IMR-90 (cell line): ENCODE data around the gene BCO2. TPM values are rescaled to one million over a fixed set of nuclear protein-coding genes. Genes with fewer than 3 reads are reported as not detected.

Source experiments
- ATAC-seq: fragments of 200-7000 bp; cut with Tn5 transposase; 2 replicates; pipeline ENCODE4 v1.9.1; 2020; ENCODE audit warnings: low read depth, mild to moderate bottlenecking, moderate library complexity
- BruUV-seq: library from RNA; stranded (reverse); fragments of 400-500 nt; replicated peaks from 2 replicates; lab custom pipeline; 2021; lab: Mats Ljungman, UMichigan
- CTCF ChIA-PET: fragments of 300-600 bp; formaldehyde crosslinking; extraction: SDS; loops from one replicate; lab custom pipeline; 2021; ENCODE audit warnings: antibody characterized with exemption; lab: Yijun Ruan, JAX
- POLR2A ChIA-PET: fragments of 300-600 bp; sonication (Branson Sonifier 250); formaldehyde crosslinking; loops from one replicate; lab custom pipeline; 2022; ENCODE audit warnings: antibody characterized with exemption; ENCODE audit not compliant: unreplicated experiment; lab: Charles Lee
- DNase-seq: peaks from one replicate; pipeline ENCODE4 v3.0.0; 2013
- H2AFZ ChIP-seq: replicated peaks from 2 replicates; pipeline ENCODE3; 2013; ENCODE audit warnings: low read length, mild to moderate bottlenecking; ENCODE audit not compliant: poor library complexity
- H2AK5ac ChIP-seq: 2 replicates; pipeline ENCODE4 v1.6.1; 2013; ENCODE audit warnings: low read depth, low read length, inconsistent platforms
- H2AK9ac ChIP-seq: replicated peaks from 2 replicates; pipeline ENCODE3; 2013; ENCODE audit warnings: mild to moderate bottlenecking, low read depth, low read length, moderate library complexity; ENCODE audit not compliant: poor library complexity
- H2BK120ac ChIP-seq: 2 replicates; pipeline ENCODE4 v1.6.1; 2013; ENCODE audit warnings: low read depth, low read length, inconsistent platforms
- H2BK15ac ChIP-seq: 3 replicates; pipeline ENCODE4 v1.6.1; 2013; ENCODE audit warnings: low read depth, low read length, inconsistent platforms
- H2BK20ac ChIP-seq: 2 replicates; pipeline ENCODE4 v1.6.1; 2013; ENCODE audit warnings: low read depth, mild to moderate bottlenecking, inconsistent platforms, low read length, moderate library complexity
- H2BK5ac ChIP-seq: 2 replicates; pipeline ENCODE4 v1.6.1; 2013; ENCODE audit warnings: mild to moderate bottlenecking, low read depth, low read length, inconsistent platforms; ENCODE audit not compliant: poor library complexity, severe bottlenecking
- H3K14ac ChIP-seq: replicated peaks from 2 replicates; pipeline ENCODE4 v1.6.1; 2013; ENCODE audit warnings: low read depth, low read length, inconsistent platforms
- H3K18ac ChIP-seq: 2 replicates; pipeline ENCODE4 v1.6.1; 2013; ENCODE audit warnings: low read depth, low read length, control low read depth
- H3K23ac ChIP-seq: 2 replicates; pipeline ENCODE4 v1.6.1; 2013; ENCODE audit warnings: low read depth, low read length, inconsistent platforms
- H3K27ac ChIP-seq: 2 replicates; pipeline ENCODE4 v1.5.1; 2013; ENCODE audit warnings: mild to moderate bottlenecking, control low read depth, low read length; ENCODE audit not compliant: insufficient read depth
- H3K27me3 ChIP-seq: 2 replicates; pipeline ENCODE4 v1.6.1; 2013; ENCODE audit warnings: low read length; ENCODE audit not compliant: control insufficient read depth, insufficient read depth
- H3K36me3 ChIP-seq: 2 replicates; pipeline ENCODE4 v1.6.1; 2013; ENCODE audit warnings: low read length, mixed read lengths; ENCODE audit not compliant: control insufficient read depth, insufficient read depth
- H3K4ac ChIP-seq: 2 replicates; pipeline ENCODE4 v1.6.1; 2013; ENCODE audit warnings: low read depth, low read length, inconsistent platforms
- H3K4me1 ChIP-seq: 2 replicates; pipeline ENCODE4 v1.6.1; 2013; ENCODE audit warnings: low read length, mixed read lengths; ENCODE audit not compliant: control insufficient read depth, insufficient read depth
- H3K4me2 ChIP-seq: 2 replicates; pipeline ENCODE4 v1.6.1; 2013; ENCODE audit warnings: low read depth, mild to moderate bottlenecking, control low read depth, low read length, moderate library complexity
- H3K4me3 ChIP-seq: 2 replicates; pipeline ENCODE4 v1.5.1; 2013; ENCODE audit warnings: low read depth, mild to moderate bottlenecking, control low read depth, low read length, moderate library complexity; ENCODE audit not compliant: insufficient read depth
- H3K56ac ChIP-seq: 2 replicates; pipeline ENCODE4 v1.6.1; 2013; ENCODE audit warnings: low read length, inconsistent platforms; ENCODE audit not compliant: insufficient read depth; ENCODE audit errors: extremely low read depth
- H3K79me1 ChIP-seq, 2 experiments: 2 replicates each; pipeline ENCODE4 v1.6.1; 2013; ENCODE audit warnings: low read length in 2 of 2, inconsistent platforms in 1 of 2, low read depth in 1 of 2
- H3K9ac ChIP-seq: 2 replicates; pipeline ENCODE4 v1.6.1; 2013; ENCODE audit warnings: low read depth, low read length, control low read depth
- H3K9me1 ChIP-seq: 2 replicates; pipeline ENCODE4 v1.6.1; 2013; ENCODE audit warnings: low read length, inconsistent platforms; ENCODE audit not compliant: insufficient read depth
- H3K9me3 ChIP-seq: 2 replicates; pipeline ENCODE4 v1.6.1; 2013; ENCODE audit warnings: low read length; ENCODE audit not compliant: control insufficient read depth, insufficient read depth
- H4K20me1 ChIP-seq: 2 replicates; pipeline ENCODE4 v1.6.1; 2013; ENCODE audit warnings: low read length, inconsistent platforms; ENCODE audit not compliant: insufficient read depth
- H4K5ac ChIP-seq: 2 replicates; pipeline ENCODE4 v1.6.1; 2013; ENCODE audit warnings: mild to moderate bottlenecking, low read depth, low read length, control low read depth
- H4K8ac ChIP-seq, 2 experiments: 2 replicates each; pipeline ENCODE4 v1.6.1; 2013; ENCODE audit warnings: low read depth in 2 of 2, low read length in 2 of 2, control low read depth in 1 of 2, inconsistent platforms in 1 of 2
- H4K91ac ChIP-seq: 2 replicates; pipeline ENCODE4 v1.6.1; 2013; ENCODE audit warnings: low read depth, low read length, inconsistent platforms; ENCODE audit not compliant: insufficient read depth
- CEBPB ChIP-seq: IDR thresholded peaks from 2 replicates; pipeline ENCODE4 v1.6.1; 2012; ENCODE audit warnings: low read depth, low read length, improper control_type of control experiment
- FOS ChIP-seq: fragments of 150-350 bp; IDR thresholded peaks from 2 replicates; pipeline ENCODE4 v1.6.1; 2016; ENCODE audit warnings: low read depth, low read length
- WGBS, 2 experiments: methylation state at CpG; one replicate each; pipeline versions ENCODE4 v1.1.5 to v1.1.7; 2013; ENCODE audit warnings: missing lambda C conversion rate in 2 of 2; ENCODE audit not compliant: insufficient read length in 1 of 2; ENCODE audit errors: extremely low coverage in 2 of 2; 5-methylcytosine and 5-hydroxymethylcytosine counted together
- dilution Hi-C: fragments of 300-500 bp; cut with HindIII; formaldehyde crosslinking; loops from one replicate; pipeline ENCODE4 v1.14.3; 2018; ENCODE audit warnings: low sequenced_read_pairs; ENCODE audit not compliant: unreplicated experiment
- in situ Hi-C: fragments of 300-500 bp; cut with MboI; formaldehyde crosslinking; loops from 3 replicates; pipeline ENCODE4 v1.14.3; 2019; ENCODE audit warnings: low sequenced_read_pairs, inconsistent platforms, mixed read lengths
- intact Hi-C: fragments of 100-400 bp; cut with micrococcal nuclease; formaldehyde crosslinking; loops from 2 replicates; pipeline ENCODE4 v1.10.0; 2022
- polyA plus RNA-seq, 3 experiments: library from polyadenylated mRNA; depleted of rRNA; stranded (reverse); fragments of >200 nt; gene quantifications; 2 replicates each; pipeline ENCODE4 v1.2.3, GENCODE V29; 2012; ENCODE audit warnings: low replicate concordance in 1 of 3
- total RNA-seq: library from RNA; depleted of rRNA; stranded (reverse); fragments of >200 nt; gene quantifications from 2 replicates; pipeline ENCODE4 v1.2.3, GENCODE V29; 2012

The BCO2 gene
- total and polyA plus RNA-seq, 2 of the 4 experiments (the other 2 are of a cell fraction), result 0.18 to 0.68 TPM

DNA sequence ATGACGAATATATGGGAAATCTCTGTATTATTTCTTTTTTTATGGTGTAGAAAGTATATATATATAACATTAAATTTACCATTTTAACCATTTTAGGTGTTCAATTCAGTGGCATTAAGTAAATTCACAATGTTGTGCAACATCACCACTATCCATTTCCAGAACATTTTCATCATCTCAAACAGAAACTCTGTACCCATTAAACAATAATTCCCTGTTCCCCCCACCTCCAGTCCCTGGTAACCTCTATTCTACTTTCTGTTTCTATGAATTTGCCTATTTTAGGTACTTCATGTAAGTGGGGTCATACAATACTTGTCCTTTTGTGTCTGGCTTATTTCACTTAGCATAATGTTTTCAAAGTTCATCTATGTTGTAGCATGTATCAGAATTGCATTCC is 35.6 kb downstream of the BCO2 start:
- Histone ChIP-seq H3K23ac (no peak overlapping the region), H4K91ac (no peak overlapping the region), H2BK120ac (no peak overlapping the region), H3K9ac (no peak overlapping the region), H4K5ac (no peak overlapping the region), H4K8ac (no peak overlapping the region), H3K4me1 (peaks cover 10% of the 10 kb centered on the region), H2AK5ac (no peak overlapping the region), H3K56ac (no peak overlapping the region), H3K4ac (no peak overlapping the region), H3K14ac (no peak overlapping the region), H3K18ac (no peak overlapping the region), H2BK15ac (no peak overlapping the region), H2BK20ac (no peak overlapping the region), H3K27ac (no peak overlapping the region), H3K9me3 (no peaks in the 10 kb centered on the region), H2AK9ac (no peak overlapping the region), H3K9me1 (peaks cover 4% of the 10 kb centered on the region), H3K79me1 (no peaks in the 10 kb centered on the region), H2BK5ac (no peak overlapping the region), H3K27me3 (no peaks in the 10 kb centered on the region), H3K4me2 (no peak overlapping the region), H2AFZ (no peak overlapping the region), H3K36me3 (no peaks in the 10 kb centered on the region), H4K20me1 (no peaks in the 10 kb centered on the region), H3K4me3 (no peak overlapping the region)
- CTCF ChIA-PET, result no interaction called here
- BruUV-seq, result no TSS peak
- no CpG with 5 or more reads among the region's 1 CpG for WGBS, 2 experiments
- dilution Hi-C loops (no loop called here), in situ Hi-C loops (loop anchor here (25.0 kb wide), 1 partner anchor 1326 kb away; no protein-coding TSS in a partner anchor), intact Hi-C loops (loop anchor here (5.0 to 10.0 kb wide), 3 partner anchors 34 to 1524 kb away; partner anchors contain the start of gene BCO2)
- ATAC-seq (no peak), DNase-seq (no peak)
- POLR2A ChIA-PET, result no interaction called here
- TF ChIP-seq FOS, result no peak
- 0 out of 2 replicates have a peak, but pooled peaks have one; percentile 34 for TF ChIP-seq CEBPB
